G401 (cell line): Measurements from ENCODE around the gene OR52L1. TPM values are rescaled to one million over a fixed set of nuclear protein-coding genes. Genes with fewer than 3 reads are reported as not detected.

ENCODE experiments used
- DNase-seq: peaks from one replicate; pipeline ENCODE4 v3.0.0-alpha.2; 2015; ENCODE audit warnings: low spot score
- in situ Hi-C: cut with HindIII; loops from 2 replicates; pipeline ENCODE4 v1.10.0; 2016; ENCODE audit warnings: low sequenced_read_pairs, mixed read lengths
- total RNA-seq: library from RNA; depleted of rRNA; stranded (reverse); fragments of >200 nt; shearing (Covaris generic); gene quantifications from 2 replicates; pipeline ENCODE4 v1.2.3, GENCODE V29; 2014; rRNA removed

The OR52L1 gene
- not detected in 2 replicates for total RNA-seq

GRCh38 chr11:5986885-5987284 is at the start of gene OR52L1:
OR52L1 (minus strand) TSS chr11:5986985; CDS start chr11:5986930, 55 bp downstream.
- in situ Hi-C loops: no loop called here
- DNase-seq: no peak

- in situ Hi-C loops: no loop called here
- no peak for DNase-seq
Observed at GRCh38 chr11:6030708-6031405, 44.1 kb upstream of the OR52L1 start, which contains the start of gene OR56A1. OR56A1 (minus strand) TSS chr11:6030758; CDS start chr11:6027692, 3,066 bp downstream.

GRCh38 chr11:6027501-6027900 is 40.7 kb upstream of the OR52L1 start:
- in situ Hi-C loops: no loop called here
- no peak for DNase-seq

GRCh38 chr11:6025056-6025455 is 38.3 kb upstream of the OR52L1 start:
- no peak for DNase-seq
- in situ Hi-C loops: no loop called here

- in situ Hi-C loops: no loop called here
- peak; percentile 51 for DNase-seq
Observed at GRCh38 chr11:6022956-6023355, 36.2 kb upstream of the OR52L1 start.

- no peak for DNase-seq
- in situ Hi-C loops: no loop called here
Observed at GRCh38 chr11:6013042-6013441, 26.3 kb upstream of the OR52L1 start.

GRCh38 chr11:6012035-6012668 is 25.4 kb upstream of the OR52L1 start:
- in situ Hi-C loops: no loop called here
- no peak for DNase-seq

- in situ Hi-C loops: no loop called here
- DNase-seq: no peak
Observed at GRCh38 chr11:6006846-6007245, 20.1 kb upstream of the OR52L1 start, which contains the start of gene OR56A4. OR56A4 (minus strand) TSS chr11:6006946; CDS start chr11:6002992, 3,954 bp downstream.

GRCh38 chr11:6006395-6006794 is 19.6 kb upstream of the OR52L1 start:
- in situ Hi-C loops: no loop called here

GRCh38 chr11:6002202-6002699 is 15.5 kb upstream of the OR52L1 start:
- in situ Hi-C loops: no loop called here
- DNase-seq: no peak

More at GRCh38 chr11:6006395-6006794, 19.6 kb upstream of the OR52L1 start:
- DNase-seq: no peak

- DNase-seq: no peak
Observed at GRCh38 chr11:5994791-5995190, 8.0 kb upstream of the OR52L1 start.

GRCh38 chr11:5992604-5993251 is 5.9 kb upstream of the OR52L1 start:
- DNase-seq: peak; percentile 49
- in situ Hi-C loops: no loop called here

More at GRCh38 chr11:5994791-5995190, 8.0 kb upstream of the OR52L1 start:
- in situ Hi-C loops: no loop called here

GRCh38 chr11:5992150-5992549 is 5.4 kb upstream of the OR52L1 start:
- DNase-seq: no peak
- in situ Hi-C loops: no loop called here

GRCh38 chr11:5989203-5989602 is 2.4 kb upstream of the OR52L1 start:
- in situ Hi-C loops: no loop called here

GRCh38 chr11:5983443-5983842 is 3.3 kb downstream of the OR52L1 start:
- DNase-seq: no peak
- in situ Hi-C loops: no loop called here

More at GRCh38 chr11:5989203-5989602, 2.4 kb upstream of the OR52L1 start:
- no peak for DNase-seq

GRCh38 chr11:5973530-5973929 is 13.3 kb downstream of the OR52L1 start:
- no peak for DNase-seq
- in situ Hi-C loops: no loop called here

GRCh38 chr11:5968394-5968793 is 18.4 kb downstream of the OR52L1 start, which contains the start of gene OR56A5:
OR56A5 (minus strand) TSS chr11:5968494; CDS start chr11:5968494, 0 bp downstream.
- no peak for DNase-seq
- in situ Hi-C loops: no loop called here

- no peak for DNase-seq
- in situ Hi-C loops: no loop called here
Observed at GRCh38 chr11:5967708-5968107, 19.1 kb downstream of the OR52L1 start.

- in situ Hi-C loops: no loop called here
- DNase-seq: no peak
Observed at GRCh38 chr11:5966958-5967357, 19.8 kb downstream of the OR52L1 start.
